ENCODE results near the gene TTLL7.
"Not testable (repeated sequence)": the region's sequence is repeated elsewhere in the genome, so short reads cannot be mapped to it uniquely, and the experiment has no call there.

Gene TTLL7

DNA sequence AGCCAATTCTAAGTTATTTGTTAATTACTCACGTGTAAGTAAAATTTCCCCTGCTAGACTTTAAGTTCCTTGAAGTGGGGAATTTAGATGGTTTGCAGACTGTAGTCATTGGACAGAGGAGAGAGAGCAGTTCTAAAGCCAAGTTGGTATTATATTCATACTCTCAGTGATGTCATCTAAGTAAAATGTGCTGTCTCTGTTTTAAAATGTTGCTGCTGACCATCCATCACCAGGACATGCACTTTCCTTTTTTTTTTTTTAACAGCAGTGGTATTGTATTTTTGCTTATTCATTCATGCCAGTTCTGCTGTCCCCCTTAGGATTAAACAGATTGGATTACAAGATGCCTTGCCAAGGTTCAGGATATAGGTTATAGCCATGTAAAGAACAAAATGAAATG lies 2.3 kb downstream of the TTLL7 start:
- no peak for DNase-seq (ENCODE audit: low read depth)

DNA sequence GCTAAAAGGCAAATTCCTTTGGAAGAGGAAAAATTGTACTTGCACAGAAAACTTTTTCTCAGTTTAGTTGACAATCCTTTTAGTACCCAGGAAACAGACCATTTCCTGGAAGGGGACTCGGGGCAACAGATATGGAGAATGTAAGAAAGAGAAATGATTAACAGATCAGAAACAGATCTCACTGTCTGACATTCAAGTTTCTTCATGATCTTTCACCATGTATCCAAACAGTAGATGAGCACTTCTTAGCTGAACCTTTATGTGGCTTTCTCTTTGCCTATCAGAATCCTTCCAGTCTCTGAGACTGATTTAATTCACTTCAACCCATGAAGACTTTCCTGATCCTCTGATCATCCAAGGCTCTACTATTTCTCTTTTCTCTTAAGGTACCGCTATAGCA lies 2.7 kb downstream of the TTLL7 start:
- no peak for DNase-seq (ENCODE audit: low read depth)

DNA sequence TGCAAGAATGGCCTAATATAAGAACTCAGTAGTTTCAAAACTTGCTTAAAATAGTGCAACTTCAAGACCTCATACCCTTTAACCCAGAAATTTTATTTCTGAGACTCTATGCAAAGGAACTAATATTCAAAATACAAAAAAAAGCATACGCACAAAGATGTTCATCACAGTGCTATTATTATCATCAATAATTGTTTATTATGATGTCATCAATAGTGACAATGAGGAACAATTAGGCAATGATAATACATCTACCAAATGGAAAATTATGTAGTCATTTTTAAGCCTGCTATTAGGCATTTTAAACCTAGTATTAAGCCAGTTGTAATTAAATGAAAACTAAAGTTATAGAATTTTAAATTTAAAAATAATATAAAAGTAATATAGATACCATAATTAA lies 3.3 kb downstream of the TTLL7 start:
- DNase-seq (ENCODE audit: low read depth), result no peak

DNA sequence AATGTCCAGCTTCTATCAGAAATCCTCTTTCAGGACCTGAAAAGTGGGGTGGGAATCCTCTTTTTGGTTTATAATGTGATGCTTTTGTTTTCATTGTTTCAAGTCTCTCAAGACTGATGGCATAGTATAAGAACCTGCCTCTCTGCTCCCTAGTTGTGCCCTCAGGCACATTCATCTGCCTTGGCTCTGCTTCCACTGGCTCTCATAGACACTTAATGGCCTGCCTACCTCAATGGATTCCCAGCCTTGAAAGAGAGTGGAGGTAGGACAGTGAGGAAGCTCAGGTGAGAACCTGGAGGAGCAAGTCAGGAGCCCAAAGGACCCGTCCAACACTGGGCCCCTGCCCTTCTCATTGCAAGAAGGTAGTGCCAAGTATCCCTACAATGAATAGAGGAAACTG lies 4.8 kb downstream of the TTLL7 start:
- no peak for DNase-seq (ENCODE audit: low read depth)

DNA sequence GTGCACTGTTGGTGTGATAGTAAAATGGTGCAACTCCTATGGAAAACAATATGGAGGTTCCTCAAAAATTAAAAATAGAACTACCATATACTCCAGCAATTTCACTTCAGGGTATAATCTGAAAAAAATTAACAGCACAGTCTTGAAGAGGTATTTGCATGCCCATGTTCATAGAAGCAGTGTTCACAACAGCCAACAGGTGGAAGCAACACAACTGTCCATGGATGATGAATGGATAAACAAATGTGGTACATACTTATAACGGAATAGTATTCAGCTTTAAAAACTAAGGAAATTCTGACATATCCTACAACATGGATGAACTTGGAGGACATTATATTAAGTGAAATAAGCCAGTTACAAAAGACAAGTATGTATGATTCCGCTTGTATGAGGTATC lies 8.2 kb downstream of the TTLL7 start:
- DNase-seq (ENCODE audit: low read depth), result no peak

DNA sequence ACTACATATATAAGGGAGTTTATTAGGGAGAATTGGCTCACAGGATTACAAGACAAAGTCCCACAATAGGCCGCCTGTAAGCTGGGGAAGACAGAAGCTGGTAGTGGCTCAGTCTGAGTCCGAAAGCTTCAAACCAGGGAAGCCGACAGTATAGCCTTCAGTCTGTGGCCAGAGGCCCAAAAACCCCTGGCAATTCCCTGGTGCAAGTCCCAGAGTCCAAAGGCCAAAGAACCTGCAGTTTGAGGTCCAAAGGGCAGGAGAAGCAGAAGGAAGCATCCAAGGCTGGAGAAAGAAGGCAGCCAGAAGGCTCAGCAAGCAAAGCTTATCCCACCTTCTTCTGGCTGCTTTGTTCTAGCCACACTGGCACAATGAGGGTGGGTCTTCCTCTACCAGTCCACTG lies 13.9 kb downstream of the TTLL7 start:
- no peak for DNase-seq (ENCODE audit: low read depth)

DNA sequence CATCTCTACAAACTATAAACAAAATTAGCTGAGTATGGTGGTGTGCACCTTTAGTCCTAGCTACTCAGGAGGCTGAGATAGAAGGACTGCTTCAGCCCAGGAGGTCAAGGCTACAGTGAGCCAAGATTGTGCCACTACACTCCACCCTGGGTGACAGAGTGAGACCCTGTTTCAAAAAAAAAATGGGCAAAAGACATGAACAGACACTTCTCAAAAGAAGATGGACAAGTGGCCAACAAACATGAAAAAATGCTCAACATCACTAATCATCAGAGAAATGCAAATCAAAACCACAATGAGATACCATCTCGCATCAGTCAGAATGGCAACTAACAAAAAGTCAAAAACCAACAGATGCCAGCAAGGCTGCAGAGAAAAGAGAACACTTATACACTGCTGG lies 15.0 kb downstream of the TTLL7 start:
- not testable (repeated sequence) for DNase-seq (ENCODE audit: low read depth)

DNA sequence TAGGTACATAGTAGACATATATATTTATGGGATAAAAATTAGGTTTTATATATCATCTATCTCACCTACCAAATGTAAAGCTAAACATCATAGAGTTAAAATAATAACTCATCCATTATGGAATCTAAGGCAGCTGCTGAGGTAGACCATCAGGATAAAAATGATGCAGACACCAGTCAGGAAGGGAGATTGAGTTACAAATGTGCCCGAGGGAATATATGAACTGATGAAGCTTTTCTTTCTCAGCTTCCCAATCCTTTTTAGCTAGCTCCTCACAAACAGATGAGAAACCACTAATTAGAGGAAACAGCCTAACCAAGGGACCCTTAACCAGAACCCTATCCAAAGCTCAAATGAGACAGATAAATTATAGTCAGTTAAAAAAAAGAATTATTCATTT lies 20.9 kb downstream of the TTLL7 start:
- DNase-seq (ENCODE audit: low read depth), result no peak

DNA sequence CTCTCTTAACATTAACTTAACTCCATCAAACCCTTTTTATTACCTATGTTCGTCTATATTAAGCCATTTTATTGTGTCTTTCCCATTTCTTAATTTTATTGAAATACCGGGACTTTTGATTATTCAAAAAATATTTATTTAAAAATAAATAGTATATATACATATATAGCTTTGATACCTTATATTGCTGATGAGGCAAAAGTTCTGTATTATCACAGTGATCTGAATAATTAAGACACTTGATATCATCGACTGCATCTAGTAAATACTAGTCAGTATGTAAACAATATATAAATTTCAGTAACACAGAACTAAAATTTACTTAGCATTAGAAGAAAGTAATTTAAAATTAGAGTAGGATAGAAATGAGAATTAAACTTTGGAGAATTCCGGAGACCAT lies 22.0 kb downstream of the TTLL7 start:
- no peak for DNase-seq (ENCODE audit: low read depth)

DNA sequence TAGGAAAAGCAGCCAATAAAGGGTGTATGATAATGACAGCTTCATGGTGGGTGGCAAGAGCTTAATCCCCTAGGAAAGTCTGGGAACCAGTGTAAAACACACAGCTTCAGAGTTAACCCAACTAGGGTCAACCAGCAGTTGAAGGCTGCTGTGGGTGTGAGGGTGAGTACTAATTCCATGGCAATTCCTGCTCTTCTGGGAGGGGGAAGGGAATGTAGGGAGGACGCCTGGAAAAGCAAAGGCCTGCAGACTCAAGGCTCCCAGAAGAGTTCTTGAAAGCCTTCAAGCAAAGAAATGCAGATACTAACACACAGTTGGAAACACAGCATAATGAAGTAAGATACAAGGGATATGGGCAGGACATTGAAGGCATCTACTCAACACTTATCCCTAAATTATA lies 28.1 kb downstream of the TTLL7 start:
- no peak for DNase-seq (ENCODE audit: low read depth)

DNA sequence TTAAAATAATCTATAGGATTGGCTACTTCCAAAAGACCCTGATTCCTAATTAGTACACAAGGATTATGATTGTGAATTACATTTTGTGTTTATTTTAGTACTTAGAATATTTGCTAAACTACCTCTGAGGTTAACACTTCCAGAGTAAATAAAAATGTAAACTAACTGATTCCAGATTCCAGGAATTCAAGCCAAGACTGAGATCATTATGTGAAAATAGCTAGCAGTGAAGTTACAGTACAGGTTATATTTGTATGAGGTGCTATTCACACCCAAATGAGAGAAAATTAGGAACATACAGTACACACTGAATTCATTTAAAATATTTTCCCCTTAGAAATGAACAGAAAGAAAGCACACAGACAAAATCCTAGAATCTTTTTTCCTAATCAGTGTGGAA lies 28.8 kb downstream of the TTLL7 start:
- DNase-seq (ENCODE audit: low read depth), result no peak

DNA sequence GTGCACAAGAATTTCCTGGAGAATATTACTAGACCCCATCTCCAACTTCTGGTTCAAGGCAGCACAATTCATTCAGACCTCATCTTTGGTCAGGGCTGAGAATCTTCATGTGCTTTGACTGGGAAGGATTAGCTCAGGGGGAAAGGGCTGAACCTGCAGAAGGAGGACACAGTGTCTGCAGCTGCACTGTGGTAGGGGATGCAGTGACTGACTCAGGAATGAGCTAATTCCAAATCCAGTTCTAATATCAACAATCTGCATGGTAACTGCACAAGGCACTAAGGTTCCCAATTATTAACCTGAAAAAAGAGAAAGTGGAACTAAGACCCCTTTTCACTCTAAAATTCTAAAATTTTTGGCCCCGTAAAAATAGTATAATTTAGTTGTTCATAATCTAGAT lies 31.6 kb downstream of the TTLL7 start:
- DNase-seq (ENCODE audit: low read depth), result no peak

DNA sequence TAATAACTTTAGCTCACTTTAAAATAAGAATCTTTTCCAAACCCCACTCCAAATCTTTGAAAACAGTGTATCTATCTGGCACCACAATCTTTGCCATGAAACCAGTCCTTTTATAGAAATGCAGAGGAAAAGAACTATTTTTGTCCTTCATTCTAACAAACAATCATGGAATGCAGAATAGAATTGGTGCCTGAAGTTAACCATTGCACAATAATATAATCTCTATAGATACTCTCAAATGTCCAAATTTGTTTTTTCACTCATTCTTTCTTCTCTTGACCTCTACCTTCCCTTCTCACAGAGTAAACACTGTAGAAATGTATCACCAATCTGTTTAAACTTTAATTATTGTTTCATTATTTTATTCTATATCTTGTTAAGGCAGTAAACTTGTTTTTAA lies 34.8 kb downstream of the TTLL7 start:
- DNase-seq (ENCODE audit: low read depth), result no peak

DNA sequence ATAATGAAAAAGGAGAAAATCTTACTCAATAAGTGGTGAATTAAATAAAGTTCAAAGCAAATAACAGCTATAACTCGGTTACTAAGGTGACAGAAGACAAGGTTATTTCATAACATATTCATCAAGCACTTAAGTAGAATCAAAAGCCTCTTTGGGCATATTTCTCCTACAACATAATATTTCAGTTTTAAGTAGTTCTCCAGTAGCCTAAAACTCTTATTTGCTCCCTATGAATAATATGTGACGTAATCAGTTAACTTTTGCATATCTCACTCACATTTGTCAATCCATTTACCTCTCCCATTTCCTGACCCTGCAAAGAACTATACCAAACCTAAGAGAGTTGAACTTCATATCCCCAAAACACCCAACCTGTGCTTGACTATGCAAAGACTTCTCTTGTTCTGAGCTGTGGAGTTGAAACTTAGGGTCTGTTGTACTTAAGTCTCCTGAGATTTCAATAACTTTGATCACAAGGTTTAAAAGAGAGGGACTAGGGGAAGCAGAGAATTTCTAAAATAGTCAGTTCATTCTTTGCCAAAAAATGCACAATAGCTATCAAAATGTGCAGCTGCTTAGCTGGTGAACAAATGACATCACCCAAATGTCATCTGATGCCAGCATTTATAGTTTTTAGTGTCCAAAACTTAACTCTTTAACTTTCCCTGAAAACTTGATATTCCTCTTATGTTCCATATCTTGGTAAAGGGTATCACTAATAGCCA lies 37.2 kb downstream of the TTLL7 start:
- no peak for DNase-seq (ENCODE audit: low read depth)

DNA sequence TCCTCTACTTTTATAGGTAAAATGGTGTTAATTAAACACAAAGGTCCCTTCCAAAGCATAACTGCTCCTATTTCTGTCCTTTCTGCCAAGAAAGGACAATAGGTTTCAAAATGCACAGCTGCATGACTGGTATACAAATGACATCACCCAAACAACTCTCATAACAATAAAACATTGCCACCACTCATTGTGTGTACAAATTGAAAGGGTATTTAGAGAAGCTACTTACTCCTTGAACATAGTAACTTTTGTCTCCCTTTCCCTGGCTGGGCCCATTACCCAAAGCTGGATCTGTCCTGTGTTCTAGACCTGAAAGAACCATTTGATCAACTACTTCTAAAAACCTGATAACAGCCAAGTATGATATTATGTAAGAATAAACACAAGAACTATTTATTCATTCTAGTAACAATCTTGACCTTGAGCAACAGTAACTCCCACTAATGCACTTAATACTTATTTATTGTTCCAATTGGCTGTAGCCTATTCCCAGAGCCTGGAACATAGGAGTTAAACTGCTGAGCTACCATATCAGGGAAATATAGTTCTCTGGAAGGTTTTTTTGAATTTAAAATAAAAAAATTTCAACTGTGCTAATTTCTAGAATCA lies 38.2 kb downstream of the TTLL7 start:
- no peak for DNase-seq (ENCODE audit: low read depth)

DNA sequence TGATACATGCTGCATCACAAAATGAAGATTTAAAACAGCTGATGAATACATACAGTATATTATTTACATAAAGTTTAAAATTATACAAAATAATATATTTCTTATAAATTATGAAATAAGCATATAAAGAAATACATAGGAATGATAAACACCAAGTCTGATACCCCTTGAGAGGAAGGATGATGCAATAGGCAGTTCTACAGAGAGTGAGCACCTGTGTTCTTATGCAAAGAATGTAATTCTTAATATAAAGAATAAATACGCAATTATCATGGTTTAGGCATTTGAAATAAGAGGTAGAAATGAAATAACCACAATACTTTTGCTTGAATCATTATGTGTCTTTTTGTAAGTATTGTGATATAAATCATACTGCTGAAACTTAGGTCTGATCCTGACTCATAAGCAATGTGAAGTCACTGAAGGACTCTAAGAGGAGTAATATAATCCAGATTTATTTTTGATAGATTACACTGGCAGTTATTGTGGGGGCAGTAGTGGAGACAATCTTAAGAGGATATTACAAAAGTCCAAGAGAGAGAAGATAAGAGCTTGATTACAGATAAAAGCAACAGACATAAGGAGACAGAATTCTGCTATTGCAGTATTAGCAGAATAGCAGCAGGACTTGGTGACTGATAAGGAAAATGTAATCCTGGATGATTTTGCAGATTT lies 39.0 kb downstream of the TTLL7 start:
- no peak for DNase-seq (ENCODE audit: low read depth)

DNA sequence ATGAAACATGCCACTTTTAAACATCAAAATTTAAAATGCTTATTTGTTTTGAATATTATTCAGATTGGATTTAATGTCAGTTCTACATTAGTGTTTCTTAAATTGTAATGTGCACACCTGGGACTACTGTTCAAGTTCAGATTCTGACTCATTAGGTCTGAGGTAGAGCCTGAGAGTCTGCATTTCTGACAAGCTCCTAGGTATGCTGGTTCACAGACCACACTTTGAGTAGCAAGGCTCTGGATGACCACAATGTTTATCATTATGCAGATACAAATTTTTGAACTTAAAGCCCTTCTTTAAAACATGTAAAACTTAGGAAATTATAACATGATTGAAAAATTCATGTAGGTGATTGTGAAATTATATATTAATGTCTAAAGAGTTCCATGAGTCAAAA lies 40.2 kb downstream of the TTLL7 start:
- no peak for DNase-seq (ENCODE audit: low read depth)

DNA sequence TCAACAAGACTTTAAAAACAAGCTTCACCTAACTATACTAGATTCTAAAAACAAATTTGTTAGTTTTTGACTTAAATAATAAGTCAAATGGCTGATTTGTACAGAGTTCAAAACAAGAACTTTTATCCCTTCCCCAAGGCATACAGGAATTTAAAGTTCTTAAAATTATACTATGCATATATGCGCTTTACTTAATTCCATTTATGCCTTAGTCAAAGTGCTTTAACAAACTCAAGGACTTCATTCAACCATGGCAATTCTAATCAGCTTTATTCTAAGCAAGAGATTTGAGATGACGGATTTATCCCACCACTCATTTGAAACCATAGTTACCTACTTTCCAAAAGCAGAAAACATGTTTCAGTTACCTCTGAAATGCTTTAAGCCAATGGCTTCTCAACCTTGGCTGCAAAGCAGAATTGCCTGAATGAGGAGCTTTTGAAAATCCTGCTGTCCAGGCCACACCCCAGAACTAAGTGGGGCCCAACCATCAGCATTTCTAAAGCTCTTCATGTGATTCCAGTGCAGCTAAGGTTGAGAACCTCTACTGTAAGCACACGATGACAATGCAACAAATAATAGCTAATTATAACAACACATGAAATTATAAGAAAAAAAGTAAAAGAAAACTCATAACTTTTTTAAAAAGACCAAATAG lies 44.6 kb downstream of the TTLL7 start:
- DNase-seq (ENCODE audit: low read depth), result no peak

DNA sequence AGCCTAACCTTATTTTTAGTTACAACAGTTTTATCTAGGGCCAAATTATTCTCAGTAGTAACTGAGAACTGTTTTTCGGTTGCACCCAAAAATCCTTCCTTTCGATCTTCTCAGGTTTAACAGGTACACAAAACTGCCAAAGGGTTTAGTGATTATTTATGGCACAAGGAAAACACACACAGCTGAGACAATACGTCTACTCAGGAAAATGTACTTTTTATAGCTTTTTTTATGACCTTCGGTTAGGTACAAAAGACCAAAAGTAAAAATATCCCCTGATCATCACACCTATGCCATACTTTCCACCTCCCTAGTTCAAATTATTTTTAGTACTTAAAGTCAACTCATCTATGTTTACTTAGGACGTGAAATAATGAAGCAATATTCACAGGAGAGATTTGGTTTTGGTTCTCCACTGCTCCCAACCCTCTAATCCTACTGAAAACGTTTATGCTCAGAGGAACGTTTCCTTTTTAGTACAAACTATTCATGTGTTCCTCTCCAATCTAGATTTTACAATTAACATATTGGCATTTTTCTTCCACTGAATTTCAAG lies 48.7 kb downstream of the TTLL7 start:
- no peak for DNase-seq (ENCODE audit: low read depth)

DNA sequence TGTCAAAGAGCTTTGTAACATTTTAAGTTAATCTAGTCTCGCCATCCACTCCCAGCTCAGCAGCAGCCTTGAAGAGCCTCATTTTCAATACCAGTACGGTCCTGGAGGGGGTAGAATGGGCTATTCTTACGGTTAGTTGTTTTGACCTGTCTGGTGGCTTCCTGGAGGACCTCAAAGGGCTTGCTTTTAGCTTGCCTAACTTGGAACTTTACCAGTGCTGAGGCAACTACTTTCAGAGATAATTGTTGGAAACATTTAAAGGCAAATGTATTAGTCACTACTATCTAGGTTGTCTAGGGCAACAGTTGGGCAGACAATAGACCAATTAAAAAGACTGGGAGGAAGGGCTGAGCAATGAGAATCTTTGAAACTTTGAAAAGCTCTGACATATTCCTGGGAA lies 56.0 kb downstream of the TTLL7 start:
- no peak for DNase-seq (ENCODE audit: low read depth)

DNA sequence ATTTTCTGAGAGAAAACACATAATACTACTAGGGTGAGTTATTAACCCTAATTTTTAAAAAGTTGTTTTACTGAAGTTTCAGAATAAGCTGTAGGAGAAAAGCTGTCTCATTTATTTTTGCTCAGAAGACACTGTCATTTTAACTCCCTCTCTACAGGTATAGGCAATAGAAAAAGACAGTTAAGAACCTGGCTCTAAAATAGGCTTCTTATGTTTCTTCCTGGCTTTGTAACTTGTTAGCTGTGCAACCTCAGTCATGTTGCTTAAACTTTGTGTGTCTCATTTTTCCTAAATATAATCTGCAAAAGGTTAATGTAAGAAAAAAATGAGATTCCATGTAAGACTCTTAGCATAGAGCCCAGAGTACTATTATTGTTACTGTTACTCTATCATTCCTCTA lies 64.4 kb downstream of the TTLL7 start:
- DNase-seq (ENCODE audit: low read depth), result no peak

DNA sequence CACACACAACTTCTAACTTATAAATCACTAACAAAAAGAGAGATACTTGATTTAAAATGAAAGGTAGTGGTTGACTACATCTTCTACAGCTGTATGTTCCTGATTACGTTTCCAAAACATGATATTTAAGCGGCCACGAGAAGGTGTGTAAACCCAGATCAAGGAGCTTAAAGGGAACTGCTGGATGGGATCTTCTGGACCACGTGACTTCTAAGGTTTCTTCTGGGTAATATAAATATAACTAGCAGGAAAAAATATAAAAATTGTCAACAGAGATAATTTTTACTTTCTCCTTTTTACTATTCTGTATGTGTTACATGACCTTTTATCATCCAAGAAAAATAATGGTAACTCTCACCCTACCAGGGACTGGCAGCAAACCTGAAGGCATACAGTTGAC lies 66.2 kb downstream of the TTLL7 start:
- no peak for DNase-seq (ENCODE audit: low read depth)

DNA sequence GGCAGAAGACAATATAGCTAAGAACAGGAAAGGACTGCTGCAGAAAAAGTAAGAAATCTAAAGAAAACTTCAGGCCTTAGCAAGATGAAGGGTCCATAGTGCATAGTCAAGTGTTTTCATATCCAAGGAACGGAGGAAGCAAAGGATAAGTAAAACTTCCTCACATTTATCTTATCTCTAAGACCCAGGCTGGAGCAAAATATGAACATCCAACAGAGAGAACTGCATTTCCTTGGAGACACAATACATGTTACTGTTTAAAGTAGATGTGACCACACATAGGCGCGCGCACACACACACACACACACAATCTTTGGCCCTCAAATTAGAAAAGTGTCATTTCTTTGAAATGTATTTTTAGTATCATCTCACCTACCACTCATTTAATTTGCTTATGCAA lies 66.7 kb downstream of the TTLL7 start:
- DNase-seq (ENCODE audit: low read depth), result no peak
